GM18870 (cell line): ENCODE results near the gene COL25A1.
"Not testable (repeated sequence)": the region's sequence is repeated elsewhere in the genome, so short reads cannot be mapped to it uniquely, and the experiment has no call there.

Source experiments
- ATAC-seq: cut with Tn5 transposase; IDR thresholded peaks from one replicate; pipeline ENCODE4 v1.9.1; 2021; ENCODE audit warnings: moderate library complexity; ENCODE audit not compliant: unreplicated experiment

The COL25A1 gene

GRCh38 chr4:108884596-108884995 lies 417.9 kb downstream of the COL25A1 start:
- ATAC-seq, result no peak

- ATAC-seq, result no peak
These were observed 420.5 kb downstream of the COL25A1 start for GRCh38 chr4:108881986-108882385.

- ATAC-seq, result no peak
These were observed 421.3 kb downstream of the COL25A1 start for GRCh38 chr4:108881190-108881589.

- ATAC-seq, result no peak
These were observed 423.7 kb downstream of the COL25A1 start for GRCh38 chr4:108878806-108879205.

GRCh38 chr4:108877821-108878220 lies 424.6 kb downstream of the COL25A1 start:
- ATAC-seq, result no peak

GRCh38 chr4:108874806-108875205 lies 427.7 kb downstream of the COL25A1 start:
- no peak for ATAC-seq

- not testable (repeated sequence) for ATAC-seq
These were observed 432.5 kb downstream of the COL25A1 start for GRCh38 chr4:108869970-108870369.

GRCh38 chr4:108868606-108869227 lies 433.7 kb downstream of the COL25A1 start:
- ATAC-seq, result no peak

- no peak for ATAC-seq
These were observed 435.0 kb downstream of the COL25A1 start for GRCh38 chr4:108867476-108867875.

GRCh38 chr4:108861334-108861733 lies 441.1 kb downstream of the COL25A1 start:
- no peak for ATAC-seq

- ATAC-seq, result no peak
These were observed 447.7 kb downstream of the COL25A1 start for GRCh38 chr4:108854786-108855185.

GRCh38 chr4:108852691-108853090 lies 449.8 kb downstream of the COL25A1 start:
- no peak for ATAC-seq

GRCh38 chr4:108851366-108851765 lies 451.1 kb downstream of the COL25A1 start:
- ATAC-seq, result no peak

- peak; percentile 39 for ATAC-seq
These were observed 452.2 kb downstream of the COL25A1 start for GRCh38 chr4:108850219-108850649.

GRCh38 chr4:108849611-108850168 lies 452.8 kb downstream of the COL25A1 start:
- ATAC-seq, result peak; percentile 93

GRCh38 chr4:108846568-108846967 lies 455.9 kb downstream of the COL25A1 start:
- no peak for ATAC-seq

GRCh38 chr4:108840426-108840975 lies 462.0 kb downstream of the COL25A1 start:
- ATAC-seq, result no peak

- no peak for ATAC-seq
These were observed 463.1 kb downstream of the COL25A1 start for GRCh38 chr4:108839333-108839732.

GRCh38 chr4:108838451-108838850 lies 464.0 kb downstream of the COL25A1 start:
- ATAC-seq, result no peak

GRCh38 chr4:108834835-108835384 lies 467.5 kb downstream of the COL25A1 start:
- ATAC-seq, result no peak

GRCh38 chr4:108834166-108834834 lies 468.2 kb downstream of the COL25A1 start:
- no peak for ATAC-seq

- ATAC-seq, result no peak
These were observed 469.4 kb downstream of the COL25A1 start for GRCh38 chr4:108833046-108833445.
